GM12891 (cell line): Measurements from ENCODE around the gene CYP2A7.
"Not testable (repeated sequence)": the region's sequence is repeated elsewhere in the genome, so short reads cannot be mapped to it uniquely, and the experiment has no call there.

Experiments
- POLR2A ChIP-seq: IDR thresholded peaks from 2 replicates; pipeline ENCODE4 v1.6.1; 2011; ENCODE audit warnings: low read depth, low read length, control low read depth
- POU2F2 ChIP-seq: IDR thresholded peaks from 2 replicates; pipeline ENCODE4 v1.6.1; 2011; ENCODE audit warnings: low read depth, mild to moderate bottlenecking, control low read depth, low read length, moderate library complexity

DNA sequence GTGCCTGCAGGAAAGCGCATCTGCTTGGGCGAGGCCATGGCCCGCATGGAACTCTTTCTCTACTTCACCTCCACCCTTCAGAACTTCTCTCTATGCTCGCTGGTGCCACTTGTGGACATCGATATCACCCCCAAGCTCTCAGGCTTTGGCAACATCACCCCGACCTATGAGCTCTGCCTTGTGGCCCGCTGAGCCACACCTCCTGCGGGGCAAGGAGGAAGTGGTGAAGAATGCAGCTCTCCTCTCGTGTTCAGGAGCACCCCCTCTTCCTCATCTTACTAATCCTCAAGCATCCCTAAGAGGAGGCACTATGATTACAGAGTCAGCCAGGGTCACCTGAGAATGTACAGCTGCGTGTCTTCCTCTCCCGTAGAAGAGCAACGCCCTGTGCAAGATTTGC lies 17.9 kb upstream of the CYP2A7 start:
- TF ChIP-seq POLR2A, POU2F2: not testable (repeated sequence)
